GM12801 (cell line): ENCODE results near the gene CCDC47.

Source experiments
- TF ChIP-seq, protein P1 (sequence below): IDR thresholded peaks from one replicate; pipeline ENCODE4 v1.5.1; 2011; ENCODE audit warnings: control low read depth; ENCODE audit not compliant: insufficient read length; ENCODE audit errors: extremely low read depth

CCDC47 gene

DNA sequence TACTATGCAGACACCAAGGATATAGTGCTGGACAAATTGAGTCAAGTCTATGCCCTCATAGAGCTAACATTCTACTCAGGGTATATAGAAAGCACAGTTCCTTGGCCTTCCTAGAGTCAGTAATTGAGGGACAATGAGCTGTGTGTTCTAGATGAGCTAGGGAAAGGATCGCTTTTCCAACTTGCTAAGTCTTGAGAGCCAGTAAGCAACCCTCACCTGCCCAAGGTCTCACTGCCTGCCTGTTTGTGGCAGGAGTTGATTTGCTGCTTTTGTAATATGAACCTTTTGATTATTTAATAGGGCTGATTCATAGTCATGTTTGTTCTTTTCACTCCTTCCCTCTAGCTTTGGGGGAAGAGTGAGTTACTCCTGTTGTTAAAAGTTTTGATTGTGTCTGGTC is 7.1 kb upstream of the CCDC47 start:
- TF ChIP-seq, protein P1, sequence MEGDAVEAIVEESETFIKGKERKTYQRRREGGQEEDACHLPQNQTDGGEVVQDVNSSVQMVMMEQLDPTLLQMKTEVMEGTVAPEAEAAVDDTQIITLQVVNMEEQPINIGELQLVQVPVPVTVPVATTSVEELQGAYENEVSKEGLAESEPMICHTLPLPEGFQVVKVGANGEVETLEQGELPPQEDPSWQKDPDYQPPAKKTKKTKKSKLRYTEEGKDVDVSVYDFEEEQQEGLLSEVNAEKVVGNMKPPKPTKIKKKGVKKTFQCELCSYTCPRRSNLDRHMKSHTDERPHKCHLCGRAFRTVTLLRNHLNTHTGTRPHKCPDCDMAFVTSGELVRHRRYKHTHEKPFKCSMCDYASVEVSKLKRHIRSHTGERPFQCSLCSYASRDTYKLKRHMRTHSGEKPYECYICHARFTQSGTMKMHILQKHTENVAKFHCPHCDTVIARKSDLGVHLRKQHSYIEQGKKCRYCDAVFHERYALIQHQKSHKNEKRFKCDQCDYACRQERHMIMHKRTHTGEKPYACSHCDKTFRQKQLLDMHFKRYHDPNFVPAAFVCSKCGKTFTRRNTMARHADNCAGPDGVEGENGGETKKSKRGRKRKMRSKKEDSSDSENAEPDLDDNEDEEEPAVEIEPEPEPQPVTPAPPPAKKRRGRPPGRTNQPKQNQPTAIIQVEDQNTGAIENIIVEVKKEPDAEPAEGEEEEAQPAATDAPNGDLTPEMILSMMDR: no peak

DNA sequence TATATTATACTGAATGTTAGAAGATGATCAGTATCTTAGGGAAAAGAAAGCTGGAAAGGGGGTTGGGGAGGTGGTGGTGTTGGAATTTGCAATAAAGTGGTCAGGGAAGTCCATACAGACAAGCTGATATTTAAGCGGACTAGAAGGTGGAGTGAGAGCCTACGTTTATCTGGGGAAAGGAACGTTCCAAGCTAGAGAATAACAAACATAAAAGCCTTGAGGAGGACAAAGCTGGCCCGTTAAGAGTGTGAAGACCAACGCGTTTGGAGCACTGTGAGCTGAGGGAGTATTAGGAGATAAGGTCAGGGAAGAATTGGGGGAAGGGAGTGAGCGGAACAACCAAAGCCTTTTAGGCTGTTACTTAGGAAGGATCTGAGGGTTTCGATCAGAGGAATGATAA is 2.0 kb upstream of the CCDC47 start:
- TF ChIP-seq, protein P1: no peak

DNA sequence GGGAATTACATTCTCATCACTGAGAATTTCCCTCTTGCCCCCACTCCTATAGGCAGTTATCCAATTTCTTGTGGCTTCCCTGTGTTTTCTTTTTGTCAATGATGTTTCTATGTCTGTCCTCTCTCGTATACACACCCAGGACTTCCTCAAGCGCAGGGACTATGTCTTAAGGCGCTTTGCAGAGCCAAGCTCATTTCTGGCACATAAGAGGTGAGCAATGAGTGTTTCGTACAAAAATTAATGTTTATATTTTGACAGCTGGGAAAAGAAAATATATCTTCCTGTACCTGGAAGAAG is 1.5 kb upstream of the CCDC47 start:
- TF ChIP-seq, protein P1: no peak

DNA sequence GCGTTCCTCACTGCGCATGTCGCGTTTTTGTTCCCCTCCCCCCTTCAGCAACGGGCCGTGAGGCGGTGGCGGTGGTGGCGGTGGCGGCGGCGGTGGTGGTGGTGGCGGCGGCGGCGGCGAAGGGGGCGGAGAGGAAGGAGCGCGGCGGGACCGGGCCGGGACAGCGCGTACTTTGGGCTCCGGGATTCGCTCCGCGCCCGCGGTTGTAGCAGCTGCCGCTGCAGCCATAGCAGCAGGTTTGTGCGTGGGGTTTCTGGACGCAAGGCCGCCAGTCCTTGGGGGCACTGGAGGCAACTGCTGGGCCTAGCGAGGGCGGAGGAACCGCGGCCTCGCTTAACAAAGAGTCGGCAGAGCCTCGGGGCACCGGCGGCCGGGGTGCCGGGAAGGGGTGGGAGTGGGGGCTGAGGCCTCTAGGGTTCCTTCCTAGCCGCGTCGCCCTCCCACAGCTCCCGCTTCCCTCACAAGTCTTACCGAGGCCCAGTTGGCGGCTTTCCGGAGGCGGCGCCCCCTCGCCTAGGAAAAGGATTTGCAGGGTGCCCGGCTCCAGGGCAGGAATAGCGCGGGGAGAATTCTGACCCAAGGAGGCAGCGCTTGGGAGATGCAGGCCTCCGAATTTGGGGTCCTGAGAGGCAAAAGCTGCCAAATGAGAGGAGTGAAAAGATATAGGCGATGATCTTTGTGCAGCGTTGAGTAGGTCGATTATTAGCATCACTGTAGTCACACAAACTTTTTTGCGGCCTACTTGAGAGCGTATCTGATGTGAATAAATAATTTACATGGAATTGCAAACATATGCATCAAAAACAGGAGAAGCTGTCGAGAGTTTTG is 958 bp upstream of the CCDC47 start, which contains the start of gene DDX42:
TSS of gene DDX42 (plus strand) at position 30 of the 828 bp plus-strand sequence. CDS start 12,880 bp downstream, outside the sequence.
- TF ChIP-seq, protein P1: no peak

DNA sequence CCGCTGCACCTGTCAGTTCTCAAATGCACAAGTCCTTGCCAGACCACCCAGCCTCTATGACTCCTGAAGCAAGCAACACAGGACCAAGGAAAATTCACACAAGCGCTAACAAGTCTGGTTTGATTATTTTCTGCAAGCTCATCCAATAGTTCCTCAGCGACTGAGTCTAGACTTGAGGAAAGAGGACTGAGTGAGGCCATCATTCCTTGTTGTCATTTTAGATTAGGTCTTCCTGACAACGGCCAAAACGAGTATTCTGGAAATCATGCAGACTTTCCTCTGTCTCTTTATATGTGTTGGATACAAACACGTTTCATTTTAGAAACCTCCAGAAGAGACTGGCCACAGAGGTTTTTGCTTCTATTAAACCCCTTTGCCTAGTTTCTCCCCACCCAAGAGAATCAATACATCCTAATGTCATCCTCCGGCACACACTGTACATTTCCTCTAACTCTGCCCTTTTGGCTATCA is 561 bp downstream of the CCDC47 start:
- TF ChIP-seq, protein P1: no peak

DNA sequence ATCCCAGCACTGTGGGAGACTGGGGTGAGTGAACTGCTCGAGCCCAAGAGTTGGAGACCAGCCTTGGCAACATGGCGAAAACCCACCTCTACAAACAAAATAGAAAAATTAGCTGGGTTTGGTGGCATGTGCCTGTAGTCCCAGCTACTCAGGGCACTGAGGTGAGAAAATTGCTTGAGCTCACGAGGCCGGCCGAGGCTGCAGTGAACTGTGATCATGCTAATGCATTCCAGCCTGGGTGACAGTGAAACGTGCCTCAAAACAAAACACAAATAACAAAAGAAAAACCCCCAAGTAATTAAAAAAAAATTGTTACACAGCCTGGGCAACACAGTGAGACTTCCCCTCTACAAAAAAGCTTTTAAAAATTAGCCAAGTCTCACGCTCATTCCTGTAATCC is 5.0 kb downstream of the CCDC47 start:
- TF ChIP-seq, protein P1: no peak

DNA sequence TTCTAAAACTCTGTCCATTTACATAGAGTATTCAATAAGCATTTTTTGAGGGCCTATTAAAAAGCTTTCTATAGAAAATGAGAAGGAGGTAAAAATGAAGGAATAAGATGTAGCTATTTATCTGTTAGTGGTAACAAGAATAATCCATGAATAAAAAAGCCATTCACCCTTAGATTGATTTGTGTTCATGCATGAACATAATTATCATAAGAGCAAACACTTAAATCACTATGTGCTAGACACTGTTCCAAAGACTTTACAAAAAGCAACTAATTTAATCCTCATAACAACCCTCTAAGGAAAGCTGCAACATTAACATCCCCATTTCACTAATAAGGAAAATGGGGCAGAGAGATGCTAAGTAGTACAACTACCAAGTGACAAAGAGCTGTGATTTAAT is 6.6 kb downstream of the CCDC47 start:
- TF ChIP-seq, protein P1: no peak
